ENCODE results near the gene APEH.

DNA sequence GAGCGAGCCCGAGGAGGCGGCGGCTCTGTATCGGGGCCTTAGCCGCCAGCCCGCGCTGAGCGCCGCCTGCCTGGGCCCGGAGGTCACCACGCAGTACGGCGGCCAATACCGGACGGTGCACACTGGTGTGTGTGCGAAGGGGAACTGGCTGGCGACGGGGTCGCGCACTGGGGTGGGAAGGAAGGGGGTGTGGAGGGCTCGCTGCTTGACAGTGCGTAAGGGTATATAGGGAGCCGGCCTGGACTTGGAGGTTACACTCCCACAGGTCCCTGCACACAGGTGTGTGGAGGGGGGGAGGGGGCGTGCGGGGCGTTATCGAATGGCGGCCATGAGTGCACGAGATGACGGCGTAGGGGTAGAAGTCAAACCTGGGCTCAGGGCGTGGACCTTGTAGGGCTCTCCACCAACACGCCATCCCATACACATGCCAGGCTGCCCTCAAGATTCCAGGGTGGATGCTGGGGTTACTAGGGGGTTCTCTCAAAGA, 389 bp downstream of the APEH start:
- TF ChIP-seq, protein P1, sequence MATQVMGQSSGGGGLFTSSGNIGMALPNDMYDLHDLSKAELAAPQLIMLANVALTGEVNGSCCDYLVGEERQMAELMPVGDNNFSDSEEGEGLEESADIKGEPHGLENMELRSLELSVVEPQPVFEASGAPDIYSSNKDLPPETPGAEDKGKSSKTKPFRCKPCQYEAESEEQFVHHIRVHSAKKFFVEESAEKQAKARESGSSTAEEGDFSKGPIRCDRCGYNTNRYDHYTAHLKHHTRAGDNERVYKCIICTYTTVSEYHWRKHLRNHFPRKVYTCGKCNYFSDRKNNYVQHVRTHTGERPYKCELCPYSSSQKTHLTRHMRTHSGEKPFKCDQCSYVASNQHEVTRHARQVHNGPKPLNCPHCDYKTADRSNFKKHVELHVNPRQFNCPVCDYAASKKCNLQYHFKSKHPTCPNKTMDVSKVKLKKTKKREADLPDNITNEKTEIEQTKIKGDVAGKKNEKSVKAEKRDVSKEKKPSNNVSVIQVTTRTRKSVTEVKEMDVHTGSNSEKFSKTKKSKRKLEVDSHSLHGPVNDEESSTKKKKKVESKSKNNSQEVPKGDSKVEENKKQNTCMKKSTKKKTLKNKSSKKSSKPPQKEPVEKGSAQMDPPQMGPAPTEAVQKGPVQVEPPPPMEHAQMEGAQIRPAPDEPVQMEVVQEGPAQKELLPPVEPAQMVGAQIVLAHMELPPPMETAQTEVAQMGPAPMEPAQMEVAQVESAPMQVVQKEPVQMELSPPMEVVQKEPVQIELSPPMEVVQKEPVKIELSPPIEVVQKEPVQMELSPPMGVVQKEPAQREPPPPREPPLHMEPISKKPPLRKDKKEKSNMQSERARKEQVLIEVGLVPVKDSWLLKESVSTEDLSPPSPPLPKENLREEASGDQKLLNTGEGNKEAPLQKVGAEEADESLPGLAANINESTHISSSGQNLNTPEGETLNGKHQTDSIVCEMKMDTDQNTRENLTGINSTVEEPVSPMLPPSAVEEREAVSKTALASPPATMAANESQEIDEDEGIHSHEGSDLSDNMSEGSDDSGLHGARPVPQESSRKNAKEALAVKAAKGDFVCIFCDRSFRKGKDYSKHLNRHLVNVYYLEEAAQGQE (IDR thresholded peaks at IDR 0.05; ENCODE audit: low read depth): no peak
- TF ChIP-seq EZH2 (IDR thresholded peaks at IDR 0.05): no peak
- TF ChIP-seq ZNF274 (IDR thresholded peaks at IDR 0.05; ENCODE audit: low read depth, low read length): no peak
- TF ChIP-seq ZBTB33 (IDR thresholded peaks at IDR 0.05; ENCODE audit: extremely low read depth, insufficient replicate concordance, low read length): no peak
- TF ChIP-seq CTCF (IDR thresholded peaks at IDR 0.05 in 2 of 3, conservative IDR thresholded peaks at IDR 0.05 in 1 of 3; ENCODE audit: borderline replicate concordance in 1 of 3, insufficient read depth in 1 of 3, low read depth in 2 of 3, low read length in 2 of 3): no peak
- peak; percentile 24 for TF ChIP-seq POLR2A (IDR thresholded peaks at IDR 0.05; ENCODE audit: borderline replicate concordance, extremely low read depth, insufficient read depth, insufficient read length)
- no peak for TF ChIP-seq MAX (IDR thresholded peaks at IDR 0.05)
- TF ChIP-seq YY1 (IDR thresholded peaks at IDR 0.05; ENCODE audit: extremely low read depth, insufficient replicate concordance, low read depth, low read length): no peak

Data from HCT116 (cell line).